Neuron (in vitro differentiated cells): Measurements from ENCODE around the gene BTBD10.
"Not testable (repeated sequence)": the region's sequence is repeated elsewhere in the genome, so short reads cannot be mapped to it uniquely, and the experiment has no call there.

Experiments
- H2AFZ ChIP-seq: one replicate; pipeline ENCODE4 v1.6.1; 2013; ENCODE audit warnings: low read depth, mild to moderate bottlenecking, inconsistent platforms, low read length, moderate library complexity
- H3K27me3 ChIP-seq: one replicate; pipeline ENCODE4 v1.6.1; 2013; ENCODE audit warnings: low read length; ENCODE audit not compliant: insufficient read depth
- H3K36me3 ChIP-seq: one replicate; pipeline ENCODE4 v1.6.1; 2013; ENCODE audit warnings: low read length; ENCODE audit not compliant: insufficient read depth
- H3K4me1 ChIP-seq: one replicate; pipeline ENCODE4 v1.6.1; 2013; ENCODE audit warnings: low read length; ENCODE audit not compliant: insufficient read depth
- H3K4me3 ChIP-seq: 2 replicates; pipeline ENCODE4 v1.5.1; 2013; ENCODE audit warnings: mild to moderate bottlenecking, low read length, moderate library complexity
- H3K9me3 ChIP-seq: one replicate; pipeline ENCODE4 v1.6.1; 2013; ENCODE audit warnings: low read length

Gene BTBD10

GRCh38 chr11:13463779-13464290, 813 bp upstream of the BTBD10 start:
- Histone ChIP-seq H3K4me3 (peak overlapping the region; percentile 76), H3K27me3 (no peaks in the 10 kb centered on the region), H3K36me3 (peaks cover 4% of the 10 kb centered on the region), H2AFZ (peak overlapping the region; percentile 90), H3K9me3 (no peaks in the 10 kb centered on the region), H3K4me1 (peaks cover 30% of the 10 kb centered on the region)

- Histone ChIP-seq H3K27me3 (no peaks in the 10 kb centered on the region), H3K4me1 (peaks cover 30% of the 10 kb centered on the region), H2AFZ (peak overlapping the region; percentile 90), H3K4me3 (peak overlapping the region; percentile 76), H3K9me3 (no peaks in the 10 kb centered on the region), H3K36me3 (peaks cover 4% of the 10 kb centered on the region)
These were observed 616 bp downstream of the BTBD10 start for GRCh38 chr11:13462311-13462900.

DNA sequence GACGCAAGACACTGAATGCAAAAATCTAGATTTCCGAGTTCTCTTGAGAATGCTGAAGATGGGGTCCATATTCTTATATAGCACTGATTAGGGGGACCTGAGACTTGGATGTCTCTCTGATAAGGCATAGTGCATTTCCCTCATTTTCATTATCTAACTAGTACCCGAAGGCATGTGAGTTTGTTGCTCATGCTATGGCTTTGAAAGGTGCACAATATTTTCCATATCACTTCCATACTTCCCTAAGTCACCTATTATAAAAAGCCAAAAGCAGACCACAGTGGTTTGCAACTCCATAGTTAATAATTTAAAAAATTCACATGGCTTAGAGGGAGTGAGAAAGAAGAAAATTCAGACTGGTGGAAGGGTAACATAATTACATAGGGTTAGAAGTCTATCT, 1.7 kb downstream of the BTBD10 start:
- Histone ChIP-seq H2AFZ (no peak overlapping the region), H3K4me3 (peak overlapping the region; percentile 76), H3K4me1 (peaks cover 30% of the 10 kb centered on the region), H3K36me3 (peaks cover 4% of the 10 kb centered on the region), H3K27me3 (no peaks in the 10 kb centered on the region), H3K9me3 (no peaks in the 10 kb centered on the region)

DNA sequence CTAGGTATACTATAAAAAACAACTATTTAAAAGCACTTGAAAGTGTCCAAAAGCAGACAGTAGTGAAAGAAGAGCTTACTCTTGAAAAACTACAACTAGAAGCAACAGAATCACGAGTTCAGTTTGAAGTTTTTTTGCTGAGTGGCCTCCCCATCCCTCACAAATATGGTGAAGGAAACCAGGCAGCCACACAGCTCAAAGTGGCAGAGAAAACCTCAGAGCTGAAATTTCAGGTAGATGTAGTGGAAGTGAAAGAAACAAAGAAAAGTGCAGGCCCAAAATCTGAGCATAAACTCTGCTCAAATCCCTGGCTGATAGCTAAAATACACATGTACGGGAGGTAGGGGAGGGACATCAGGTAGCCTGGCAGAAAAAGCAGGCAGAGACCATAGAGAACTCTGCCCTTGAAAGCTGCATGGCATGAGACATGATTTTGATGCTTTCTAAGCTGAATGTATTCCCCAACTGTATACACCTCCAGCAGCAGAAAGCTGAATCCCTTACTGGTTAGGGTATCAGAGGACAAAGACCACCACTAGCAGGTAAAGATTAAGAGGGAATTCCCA, 12.1 kb downstream of the BTBD10 start:
- Histone ChIP-seq H3K4me1 (peaks cover 24% of the 10 kb centered on the region), H2AFZ (no peak overlapping the region), H3K4me3 (no peak overlapping the region), H3K9me3 (peaks cover 1% of the 10 kb centered on the region), H3K27me3 (no peaks in the 10 kb centered on the region), H3K36me3 (no peaks in the 10 kb centered on the region)

GRCh38 chr11:13449522-13449921, 13.5 kb downstream of the BTBD10 start:
- H3K36me3 ChIP-seq = no peaks in the 10 kb centered on the region
- H2AFZ ChIP-seq = no peak overlapping the region
- no peak overlapping the region for H3K4me3 ChIP-seq
- peaks cover 1% of the 10 kb centered on the region for H3K9me3 ChIP-seq
- no peaks in the 10 kb centered on the region for H3K27me3 ChIP-seq
- peaks cover 24% of the 10 kb centered on the region for H3K4me1 ChIP-seq

GRCh38 chr11:13448876-13449275, 14.1 kb downstream of the BTBD10 start:
- H3K4me3 ChIP-seq = no peak overlapping the region
- peaks cover 24% of the 10 kb centered on the region for H3K4me1 ChIP-seq
- no peak overlapping the region for H2AFZ ChIP-seq
- H3K9me3 ChIP-seq = peaks cover 1% of the 10 kb centered on the region
- no peaks in the 10 kb centered on the region for H3K27me3 ChIP-seq
- H3K36me3 ChIP-seq = no peaks in the 10 kb centered on the region

DNA sequence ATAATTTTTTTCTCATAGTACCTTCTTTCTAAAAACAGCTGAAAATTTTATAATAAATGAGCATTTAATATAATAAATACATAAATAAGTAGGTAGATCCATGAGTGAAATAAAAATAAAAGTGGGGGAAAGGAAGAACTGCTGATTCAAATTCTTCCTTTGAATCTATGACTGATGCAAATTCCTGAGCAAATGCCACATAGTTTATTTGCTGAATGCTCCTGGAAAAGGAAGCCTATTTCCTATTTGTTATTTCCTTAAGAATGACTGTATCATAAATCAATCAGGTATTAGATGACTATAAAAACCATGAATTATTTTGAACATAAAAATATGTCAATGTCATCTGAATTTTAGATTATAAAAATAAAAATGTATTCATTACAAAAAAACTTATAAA, 16.6 kb downstream of the BTBD10 start:
- Histone ChIP-seq H3K27me3 (no peaks in the 10 kb centered on the region), H3K36me3 (no peaks in the 10 kb centered on the region), H3K4me1 (peaks cover 10% of the 10 kb centered on the region), H2AFZ (no peak overlapping the region), H3K4me3 (no peak overlapping the region), H3K9me3 (peaks cover 1% of the 10 kb centered on the region)

- H3K36me3 ChIP-seq = no peaks in the 10 kb centered on the region
- H3K9me3 ChIP-seq = peaks cover 1% of the 10 kb centered on the region
- H3K4me3 ChIP-seq = no peak overlapping the region
- H2AFZ ChIP-seq = no peak overlapping the region
- H3K27me3 ChIP-seq = no peaks in the 10 kb centered on the region
- H3K4me1 ChIP-seq = peaks cover 4% of the 10 kb centered on the region
These were observed 17.4 kb downstream of the BTBD10 start for GRCh38 chr11:13445588-13445987.

GRCh38 chr11:13440100-13440855, 22.7 kb downstream of the BTBD10 start:
- Histone ChIP-seq H2AFZ (no peak overlapping the region), H3K4me3 (peak overlapping the region; percentile 35), H3K27me3 (no peaks in the 10 kb centered on the region), H3K4me1 (peaks cover 12% of the 10 kb centered on the region), H3K9me3 (no peaks in the 10 kb centered on the region), H3K36me3 (no peaks in the 10 kb centered on the region)

DNA sequence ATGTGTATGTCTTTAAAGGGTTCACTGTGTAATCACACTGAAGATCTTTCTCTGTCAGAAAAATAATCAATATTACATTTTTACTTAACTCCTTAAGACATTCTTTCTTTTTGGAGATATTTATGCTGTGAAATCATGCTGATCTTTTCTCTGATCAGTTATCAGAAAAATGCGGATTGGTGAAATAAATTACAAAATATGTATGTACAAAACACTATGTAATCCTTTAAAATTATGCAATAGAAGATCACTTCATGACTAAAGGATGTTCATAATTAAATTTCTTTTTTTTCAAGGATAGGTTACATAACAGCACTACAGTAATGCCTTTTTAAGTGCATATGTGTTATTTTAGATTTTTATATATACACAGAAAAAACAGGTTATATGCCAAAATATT, 24.7 kb downstream of the BTBD10 start:
- H3K36me3 ChIP-seq = no peaks in the 10 kb centered on the region
- no peaks in the 10 kb centered on the region for H3K9me3 ChIP-seq
- H3K4me3 ChIP-seq = no peak overlapping the region
- no peak overlapping the region for H2AFZ ChIP-seq
- H3K27me3 ChIP-seq = no peaks in the 10 kb centered on the region
- peaks cover 17% of the 10 kb centered on the region for H3K4me1 ChIP-seq

- not testable (repeated sequence) for H2AFZ ChIP-seq, H3K9me3 ChIP-seq, H3K4me3 ChIP-seq, H3K27me3 ChIP-seq, H3K36me3 ChIP-seq
- H3K4me1 ChIP-seq = peaks cover 20% of the 10 kb centered on the region
These were observed 26.2 kb downstream of the BTBD10 start for GRCh38 chr11:13436836-13437235.

GRCh38 chr11:13434247-13435205, 28.5 kb downstream of the BTBD10 start:
- Histone ChIP-seq H3K27me3 (no peaks in the 10 kb centered on the region), H3K4me3 (no peak overlapping the region), H3K36me3 (no peaks in the 10 kb centered on the region), H3K9me3 (no peaks in the 10 kb centered on the region), H3K4me1 (peaks cover 8% of the 10 kb centered on the region), H2AFZ (no peak overlapping the region)
